ENCODE data around the gene FAHD1. TPM values are rescaled to one million over a fixed set of nuclear protein-coding genes. Genes with fewer than 3 reads are reported as not detected.
A peak's percentile ranks its signal among the peaks of the same experiment; 100 is the strongest.

Gene FAHD1
- total and polyA plus RNA-seq, 5 donors from 2014 or later = 4.5 to 25.8 (median 19.5) TPM

- H3K27me3 Mint-ChIP-seq = no peaks in the 10 kb centered on the region
- Histone ChIP-seq H3K27ac (ENCODE audit: insufficient read depth, low read length, poor library complexity, severe bottlenecking) (no peak overlapping the region), H3K27me3 (ENCODE audit: control insufficient read depth, insufficient read depth, low read length) (no peaks in the 10 kb centered on the region), H3K9me3 (ENCODE audit: control insufficient read depth in 2 of 2, low read length in 2 of 2) (no peaks in the 10 kb centered on the region), H3K4me1 (ENCODE audit: control insufficient read depth, insufficient read depth, low read length, poor library complexity, severe bottlenecking) (no peaks in the 10 kb centered on the region), H3K36me3 (ENCODE audit: control insufficient read depth, insufficient read depth, low read length) (peaks cover 37% of the 10 kb centered on the region), H3K4me3 (ENCODE audit: low read depth, low read length) (no peak overlapping the region)
- H3K36me3 Mint-ChIP-seq = peaks cover 19% of the 10 kb centered on the region
- no peaks in the 10 kb centered on the region for H3K9me3 Mint-ChIP-seq
- no peak overlapping the region for H3K27ac Mint-ChIP-seq
- ATAC-seq (ENCODE audit: low read depth in 2 of 2) = peak in 1 of 2 donors; percentile 6
- no peak for DNase-seq
- no peak overlapping the region for H3K4me3 Mint-ChIP-seq
- peaks cover 0 to 9% (median 7%) of the 10 kb centered on the region in 4 donors for H3K4me1 Mint-ChIP-seq
Measured at GRCh38 chr16:1816396-1817275, 10.4 kb upstream of the FAHD1 start.

- Mint-ChIP-seq H3K4me1 (peaks cover 0 to 9% (median 7%) of the 10 kb centered on the region in 4 donors), H3K27me3 (no peaks in the 10 kb centered on the region), H3K4me3 (no peak overlapping the region), H3K27ac (no peak overlapping the region), H3K36me3 (peaks cover 19% of the 10 kb centered on the region), H3K9me3 (no peaks in the 10 kb centered on the region)
- Histone ChIP-seq H3K36me3 (ENCODE audit: control insufficient read depth, insufficient read depth, low read length) (peaks cover 41% of the 10 kb centered on the region), H3K4me3 (ENCODE audit: low read depth, low read length) (no peak overlapping the region), H3K4me1 (ENCODE audit: control insufficient read depth, insufficient read depth, low read length, poor library complexity, severe bottlenecking) (no peaks in the 10 kb centered on the region), H3K27ac (ENCODE audit: insufficient read depth, low read length, poor library complexity, severe bottlenecking) (no peak overlapping the region), H3K9me3 (ENCODE audit: control insufficient read depth in 2 of 2, low read length in 2 of 2) (no peaks in the 10 kb centered on the region), H3K27me3 (ENCODE audit: control insufficient read depth, insufficient read depth, low read length) (no peaks in the 10 kb centered on the region)
- ATAC-seq (ENCODE audit: low read depth in 2 of 2) (no peak), DNase-seq (no peak)
Measured at GRCh38 chr16:1817276-1817589, 9.8 kb upstream of the FAHD1 start.

GRCh38 chr16:1817716-1818115, 9.3 kb upstream of the FAHD1 start:
- Mint-ChIP-seq H3K4me3 (no peak overlapping the region), H3K9me3 (no peaks in the 10 kb centered on the region), H3K36me3 (peaks cover 19% of the 10 kb centered on the region), H3K27me3 (no peaks in the 10 kb centered on the region), H3K27ac (no peak overlapping the region), H3K4me1 (peaks cover 0 to 9% (median 7%) of the 10 kb centered on the region in 4 donors)
- H3K27me3 ChIP-seq (ENCODE audit: control insufficient read depth, insufficient read depth, low read length) = no peaks in the 10 kb centered on the region
- H3K36me3 ChIP-seq (ENCODE audit: control insufficient read depth, insufficient read depth, low read length) = peaks cover 46% of the 10 kb centered on the region
- H3K9me3 ChIP-seq (ENCODE audit: control insufficient read depth in 2 of 2, low read length in 2 of 2) = no peaks in the 10 kb centered on the region
- H3K27ac ChIP-seq (ENCODE audit: insufficient read depth, low read length, poor library complexity, severe bottlenecking) = no peak overlapping the region
- H3K4me1 ChIP-seq (ENCODE audit: control insufficient read depth, insufficient read depth, low read length, poor library complexity, severe bottlenecking) = peaks cover 3% of the 10 kb centered on the region
- no peak overlapping the region for H3K4me3 ChIP-seq (ENCODE audit: low read depth, low read length)
- DNase-seq = no peak
- no peak for ATAC-seq (ENCODE audit: low read depth in 2 of 2)

- no peak for DNase-seq
Measured at GRCh38 chr16:1818204-1818872, 8.7 kb upstream of the FAHD1 start.

GRCh38 chr16:1818873-1819525, 8.0 kb upstream of the FAHD1 start:
- peaks cover 9% of the 10 kb centered on the region for H3K36me3 Mint-ChIP-seq
- no peaks in the 10 kb centered on the region for H3K9me3 ChIP-seq (ENCODE audit: control insufficient read depth in 2 of 2, low read length in 2 of 2)
- H3K4me1 Mint-ChIP-seq = peaks cover 0 to 7% (median 4%) of the 10 kb centered on the region in 4 donors
- H3K27ac Mint-ChIP-seq = no peak overlapping the region
- H3K4me3 Mint-ChIP-seq = no peak overlapping the region
- H3K27ac ChIP-seq (ENCODE audit: insufficient read depth, low read length, poor library complexity, severe bottlenecking) = no peak overlapping the region
- no peaks in the 10 kb centered on the region for H3K27me3 Mint-ChIP-seq
- ATAC-seq (ENCODE audit: low read depth in 2 of 2) = no peak
- H3K9me3 Mint-ChIP-seq = no peaks in the 10 kb centered on the region
- DNase-seq = no peak
- H3K4me3 ChIP-seq (ENCODE audit: low read depth, low read length) = no peak overlapping the region
- H3K36me3 ChIP-seq (ENCODE audit: control insufficient read depth, insufficient read depth, low read length) = peaks cover 37% of the 10 kb centered on the region
- H3K27me3 ChIP-seq (ENCODE audit: control insufficient read depth, insufficient read depth, low read length) = no peaks in the 10 kb centered on the region
- peaks cover 7% of the 10 kb centered on the region for H3K4me1 ChIP-seq (ENCODE audit: control insufficient read depth, insufficient read depth, low read length, poor library complexity, severe bottlenecking)

More at GRCh38 chr16:1818204-1818872, 8.7 kb upstream of the FAHD1 start:
- Mint-ChIP-seq H3K36me3 (peaks cover 15% of the 10 kb centered on the region), H3K9me3 (no peaks in the 10 kb centered on the region), H3K4me1 (peaks cover 0 to 6% (median 2%) of the 10 kb centered on the region in 4 donors), H3K4me3 (no peak overlapping the region), H3K27me3 (no peaks in the 10 kb centered on the region), H3K27ac (no peak overlapping the region)
- Histone ChIP-seq H3K27ac (ENCODE audit: insufficient read depth, low read length, poor library complexity, severe bottlenecking) (no peak overlapping the region), H3K4me1 (ENCODE audit: control insufficient read depth, insufficient read depth, low read length, poor library complexity, severe bottlenecking) (peaks cover 3% of the 10 kb centered on the region), H3K9me3 (ENCODE audit: control insufficient read depth in 2 of 2, low read length in 2 of 2) (no peaks in the 10 kb centered on the region), H3K4me3 (ENCODE audit: low read depth, low read length) (no peak overlapping the region), H3K27me3 (ENCODE audit: control insufficient read depth, insufficient read depth, low read length) (no peaks in the 10 kb centered on the region), H3K36me3 (ENCODE audit: control insufficient read depth, insufficient read depth, low read length) (peaks cover 44% of the 10 kb centered on the region)
- no peak for ATAC-seq (ENCODE audit: low read depth in 2 of 2)

GRCh38 chr16:1819611-1820010, 7.4 kb upstream of the FAHD1 start:
- Mint-ChIP-seq H3K27ac (no peak overlapping the region), H3K27me3 (no peaks in the 10 kb centered on the region), H3K36me3 (peaks cover 9% of the 10 kb centered on the region), H3K4me3 (no peak overlapping the region), H3K9me3 (no peaks in the 10 kb centered on the region), H3K4me1 (peaks cover 0 to 10% (median 10%) of the 10 kb centered on the region in 4 donors)
- no peaks in the 10 kb centered on the region for H3K9me3 ChIP-seq (ENCODE audit: control insufficient read depth in 2 of 2, low read length in 2 of 2)
- H3K4me1 ChIP-seq (ENCODE audit: control insufficient read depth, insufficient read depth, low read length, poor library complexity, severe bottlenecking) = peaks cover 11% of the 10 kb centered on the region
- ATAC-seq (ENCODE audit: low read depth in 2 of 2) (no peak), DNase-seq (no peak)
- no peak overlapping the region for H3K4me3 ChIP-seq (ENCODE audit: low read depth, low read length)
- peaks cover 37% of the 10 kb centered on the region for H3K36me3 ChIP-seq (ENCODE audit: control insufficient read depth, insufficient read depth, low read length)
- no peak overlapping the region for H3K27ac ChIP-seq (ENCODE audit: insufficient read depth, low read length, poor library complexity, severe bottlenecking)
- no peaks in the 10 kb centered on the region for H3K27me3 ChIP-seq (ENCODE audit: control insufficient read depth, insufficient read depth, low read length)

GRCh38 chr16:1820096-1820945, 6.7 kb upstream of the FAHD1 start:
- Mint-ChIP-seq H3K9me3 (no peaks in the 10 kb centered on the region), H3K4me1 (peaks cover 0 to 16% (median 13%) of the 10 kb centered on the region in 4 donors), H3K27me3 (no peaks in the 10 kb centered on the region), H3K36me3 (peaks cover 4% of the 10 kb centered on the region), H3K4me3 (no peak overlapping the region), H3K27ac (no peak overlapping the region)
- no peaks in the 10 kb centered on the region for H3K27me3 ChIP-seq (ENCODE audit: control insufficient read depth, insufficient read depth, low read length)
- ATAC-seq (ENCODE audit: low read depth in 2 of 2) = no peak
- no peaks in the 10 kb centered on the region for H3K9me3 ChIP-seq (ENCODE audit: control insufficient read depth in 2 of 2, low read length in 2 of 2)
- no peak for DNase-seq
- no peak overlapping the region for H3K27ac ChIP-seq (ENCODE audit: insufficient read depth, low read length, poor library complexity, severe bottlenecking)
- H3K36me3 ChIP-seq (ENCODE audit: control insufficient read depth, insufficient read depth, low read length) = peaks cover 31% of the 10 kb centered on the region
- H3K4me3 ChIP-seq (ENCODE audit: low read depth, low read length) = no peak overlapping the region
- H3K4me1 ChIP-seq (ENCODE audit: control insufficient read depth, insufficient read depth, low read length, poor library complexity, severe bottlenecking) = peaks cover 18% of the 10 kb centered on the region

Data from CD4-positive, CD25-positive, alpha-beta regulatory T cell (primary cell).